GM21528 (cell line): ENCODE data around the gene CCDC78.
"Not testable (repeated sequence)": the region's sequence is repeated elsewhere in the genome, so short reads cannot be mapped to it uniquely, and the experiment has no call there.

Source experiments
- ATAC-seq: cut with Tn5 transposase; IDR thresholded peaks from one replicate; pipeline ENCODE4 v1.9.1; 2021; ENCODE audit warnings: mild to moderate bottlenecking, moderate library complexity; ENCODE audit not compliant: unreplicated experiment, low FRiP score

Gene CCDC78

GRCh38 chr16:700684-701584 is 25.3 kb downstream of the CCDC78 start:
- ATAC-seq = no peak

DNA sequence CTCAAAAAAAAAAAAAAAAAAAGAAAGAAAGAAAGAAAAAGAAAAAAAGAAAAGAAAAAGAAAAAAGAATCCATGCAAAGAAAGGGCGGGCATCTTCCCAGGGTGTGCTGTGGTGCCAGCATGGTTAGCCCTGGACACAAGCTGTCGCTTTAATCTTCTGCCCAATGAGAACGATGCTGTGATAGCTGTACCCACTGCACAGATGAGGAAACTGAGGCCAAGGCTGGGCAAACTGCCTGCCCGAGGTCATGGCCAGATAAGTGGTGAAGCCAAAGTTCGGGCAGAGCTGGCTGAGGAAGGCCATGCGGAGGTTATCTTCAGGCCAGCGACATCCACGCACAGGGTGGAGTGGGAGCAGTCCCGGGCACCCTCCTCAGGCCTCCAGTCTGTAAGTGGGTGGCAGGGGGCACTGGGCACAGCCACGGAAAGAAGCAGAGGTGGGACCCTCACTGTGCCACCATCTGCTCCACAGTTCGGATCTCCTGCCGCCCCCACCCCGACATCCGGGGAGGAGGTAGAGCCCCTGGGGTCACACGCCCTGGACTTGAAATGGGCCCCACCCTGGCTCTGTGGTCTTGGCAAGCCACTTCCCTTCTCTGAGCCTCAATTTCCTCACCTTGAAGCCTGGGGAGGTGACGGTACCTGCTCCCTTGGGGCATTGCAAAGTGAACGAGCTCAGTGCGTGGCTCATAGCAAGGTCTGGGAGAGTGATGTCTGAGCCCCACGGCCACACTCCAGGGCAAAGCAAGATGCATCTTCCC is 27.2 kb downstream of the CCDC78 start:
- ATAC-seq = no peak

DNA sequence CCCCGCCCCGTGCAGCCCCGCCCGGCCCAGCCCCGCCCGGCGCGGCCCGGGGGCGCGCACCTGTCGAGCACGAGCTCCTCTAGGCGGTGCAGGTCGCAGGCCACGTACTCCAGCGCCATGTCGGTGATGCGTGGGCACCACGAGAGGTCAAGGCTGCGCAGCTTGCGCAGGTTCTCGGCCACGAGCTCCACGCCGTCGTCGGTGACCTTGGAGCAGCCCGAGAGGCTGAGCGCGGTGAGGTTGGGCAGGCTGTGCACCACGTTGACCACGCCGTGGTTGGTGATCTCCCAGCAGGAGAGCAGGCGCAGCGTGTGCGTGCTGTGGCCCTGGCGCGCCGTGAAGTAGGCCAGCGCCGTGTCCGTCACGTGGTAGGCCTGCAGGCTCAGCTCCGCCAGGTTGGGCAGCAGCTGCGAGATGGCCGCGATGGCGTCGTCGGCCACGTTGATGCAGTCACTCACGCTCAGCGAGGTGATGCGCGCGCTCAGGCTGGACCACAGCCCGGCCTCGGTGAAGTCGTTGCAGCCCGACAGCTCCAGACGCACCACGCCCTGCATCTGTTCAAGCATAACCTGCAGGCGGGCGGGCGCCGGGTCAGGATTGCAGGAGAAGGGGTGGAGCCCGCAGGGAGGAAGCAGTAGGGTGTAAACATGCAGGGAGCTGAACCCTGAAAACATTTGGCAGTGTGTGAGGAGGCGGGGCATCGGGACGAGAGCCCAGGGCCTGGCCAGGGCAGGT is 30.7 kb downstream of the CCDC78 start:
- no peak for ATAC-seq

DNA sequence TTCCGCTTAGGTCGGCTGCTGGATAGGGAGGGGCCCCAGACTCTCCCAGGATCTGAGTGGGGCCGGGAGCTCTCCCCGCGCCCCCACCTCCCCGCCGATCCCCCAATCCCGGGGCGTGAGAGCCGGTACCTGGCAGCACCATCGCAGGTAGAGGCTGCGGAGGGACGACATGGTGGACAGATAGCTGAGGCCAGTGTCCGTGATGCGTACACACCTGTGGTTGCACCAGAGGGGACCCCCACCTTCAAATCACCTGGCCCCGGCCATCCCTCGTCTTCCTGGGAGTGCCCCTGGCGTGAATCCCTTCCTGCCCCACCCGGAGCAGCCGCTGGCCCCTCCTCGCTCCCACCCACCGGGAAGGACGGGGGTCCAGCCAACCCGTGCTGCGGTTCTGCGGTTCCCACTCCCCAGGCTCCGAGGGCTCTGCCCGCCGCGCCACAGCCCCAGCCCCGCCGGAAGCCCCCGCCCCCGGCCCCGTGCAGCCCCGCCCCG is 31.3 kb downstream of the CCDC78 start:
- ATAC-seq = no peak

DNA sequence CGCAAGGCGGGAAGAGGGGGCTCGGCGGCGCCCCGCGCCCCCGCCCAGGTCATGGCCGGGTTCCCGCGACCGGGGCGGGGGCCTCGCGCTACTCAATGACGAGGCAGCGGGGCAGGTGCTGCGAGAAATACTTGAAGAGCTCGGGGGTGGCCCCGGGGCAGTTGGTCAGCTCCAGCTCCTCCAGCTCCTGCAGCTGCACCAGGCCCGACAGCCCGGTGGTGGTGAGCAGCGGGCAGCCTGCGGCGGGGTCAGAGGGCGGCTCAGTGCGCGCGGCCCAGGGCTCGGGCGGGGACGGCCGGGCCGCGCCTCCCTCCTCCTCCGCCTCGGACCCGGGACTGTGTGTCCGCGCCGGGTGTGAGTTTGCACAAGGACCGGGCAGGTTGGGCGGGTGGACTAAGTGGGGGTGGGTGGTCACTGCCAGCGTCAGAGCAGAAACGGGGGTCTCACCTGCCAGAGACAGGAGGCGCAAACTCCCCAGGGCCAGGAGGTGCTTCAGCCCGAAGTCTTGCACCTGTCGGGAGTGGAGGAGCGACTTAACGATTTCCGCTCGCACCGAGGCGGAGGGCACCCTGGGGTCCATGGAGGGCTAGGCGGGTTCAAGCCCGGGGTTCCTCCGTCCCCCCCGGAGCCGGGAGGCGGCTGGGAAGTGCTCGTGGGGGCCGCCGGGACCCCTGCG is 31.9 kb downstream of the CCDC78 start:
- ATAC-seq = no peak

GRCh38 chr16:693766-694165 is 32.5 kb downstream of the CCDC78 start:
- ATAC-seq = no peak

DNA sequence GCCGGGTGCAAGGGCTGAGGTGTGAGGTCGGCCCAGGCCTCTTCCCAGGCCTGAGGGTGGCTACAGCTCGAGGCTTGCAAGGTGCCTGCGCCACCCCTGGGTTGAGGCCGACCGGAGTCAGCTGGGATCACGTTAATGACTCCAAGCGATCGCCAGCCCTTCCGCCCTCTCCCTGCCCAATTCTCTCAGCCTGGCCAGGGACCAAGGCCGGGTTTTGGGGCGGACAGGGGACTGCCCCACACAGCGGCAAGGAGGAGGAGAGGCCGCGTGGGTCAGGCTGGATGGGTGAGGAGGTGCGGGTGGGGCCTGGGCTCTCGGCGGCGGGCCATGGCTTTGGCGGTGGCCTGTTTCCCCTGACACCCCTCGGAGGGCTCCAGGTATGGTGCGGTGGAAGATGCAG is 32.9 kb downstream of the CCDC78 start:
- ATAC-seq = no peak

GRCh38 chr16:692356-693108 is 33.7 kb downstream of the CCDC78 start:
- ATAC-seq = no peak

DNA sequence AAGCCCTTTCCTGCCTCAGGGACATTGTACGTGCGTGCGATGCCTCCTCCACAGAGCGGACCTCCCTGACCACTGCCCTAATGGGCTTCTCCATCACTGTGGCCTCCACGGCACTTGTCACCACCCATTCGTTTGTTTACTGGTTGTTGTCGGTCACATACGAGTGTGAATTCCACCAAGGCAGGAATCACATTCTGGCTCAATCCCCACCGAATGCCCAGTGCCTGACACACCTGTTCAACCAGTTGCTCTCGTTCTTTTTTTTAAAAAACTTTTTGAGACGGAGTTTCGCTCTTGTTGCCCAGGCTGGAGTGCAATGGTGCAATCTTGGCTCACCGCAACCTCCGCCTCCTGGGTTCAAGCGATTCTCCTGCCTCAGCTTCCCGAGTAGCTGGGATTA is 35.0 kb downstream of the CCDC78 start:
- not testable (repeated sequence) for ATAC-seq

DNA sequence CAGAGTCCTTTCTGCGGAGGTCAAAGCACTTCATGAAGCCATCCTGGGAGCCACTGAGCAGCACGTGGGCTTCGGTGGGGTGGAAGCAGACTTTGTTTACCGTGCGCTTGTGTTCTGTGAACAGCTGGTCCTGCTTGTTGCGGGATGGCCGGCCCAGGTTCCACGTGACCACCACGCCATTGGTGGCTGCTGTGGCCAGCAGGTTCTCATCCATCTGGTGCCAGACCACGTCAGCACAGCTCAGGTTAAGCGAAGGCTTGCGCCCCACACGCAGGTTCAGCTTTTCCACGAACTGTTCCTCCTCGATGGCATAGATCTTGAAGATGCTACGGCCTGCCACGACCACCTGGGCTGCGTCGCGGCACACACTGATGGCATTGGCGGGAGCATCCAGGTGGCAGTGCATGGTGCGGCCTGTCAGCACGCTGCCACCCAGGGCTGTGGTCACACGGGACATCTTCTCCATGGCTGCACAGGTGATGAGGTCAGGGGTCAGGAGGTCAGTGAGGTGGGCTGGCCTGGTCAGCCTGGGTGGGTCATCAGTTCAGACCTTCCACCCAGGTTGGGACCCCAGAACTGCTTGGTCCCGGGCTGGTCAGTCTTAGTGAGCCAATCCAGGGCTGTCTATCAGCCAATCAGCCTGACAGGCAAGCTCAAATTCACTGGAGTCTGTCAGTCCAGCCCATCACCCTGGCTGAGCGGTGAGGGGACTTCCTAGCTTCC is 36.9 kb downstream of the CCDC78 start:
- no peak for ATAC-seq

GRCh38 chr16:687499-687898 is 38.7 kb downstream of the CCDC78 start:
- ATAC-seq = no peak

DNA sequence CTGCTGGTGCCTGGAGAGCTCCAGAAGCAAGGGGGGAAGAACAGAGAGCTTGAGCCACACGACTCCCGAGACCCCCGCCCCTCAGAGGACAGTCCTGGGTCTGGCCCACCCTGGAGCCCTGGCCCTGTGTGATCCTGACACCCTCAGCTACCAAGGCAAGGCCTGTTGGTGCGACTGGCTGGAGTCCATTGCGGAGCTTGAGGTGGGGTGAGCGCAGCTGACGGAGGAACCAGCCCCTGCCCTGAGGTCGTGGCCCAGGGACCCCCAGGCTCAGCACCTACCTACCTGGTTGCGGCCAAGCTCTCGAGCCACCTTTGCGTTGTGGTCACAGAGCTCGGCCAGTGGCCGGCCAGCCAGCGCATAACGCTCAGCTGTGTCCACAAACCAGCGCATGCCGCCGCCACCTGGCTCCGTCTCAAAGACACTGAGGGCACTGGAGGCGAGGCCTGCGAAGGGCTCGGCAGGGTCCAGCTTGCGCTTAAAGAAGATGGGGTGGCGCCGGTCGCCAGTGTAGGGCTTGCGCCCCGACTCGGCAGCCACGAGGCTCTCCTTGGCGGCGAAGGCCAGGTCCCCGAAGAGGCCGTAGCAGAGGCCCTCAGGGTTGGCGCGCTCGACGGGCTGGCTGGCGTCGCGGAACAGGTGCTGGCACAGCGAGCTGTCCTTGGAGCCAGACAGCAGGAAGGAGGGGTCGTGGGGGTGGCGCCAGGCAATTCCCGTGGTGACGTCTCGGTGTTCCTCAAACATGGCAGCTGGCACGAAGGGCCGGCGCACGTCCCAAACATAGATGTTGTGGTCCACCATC is 39.6 kb downstream of the CCDC78 start:
- ATAC-seq = no peak

DNA sequence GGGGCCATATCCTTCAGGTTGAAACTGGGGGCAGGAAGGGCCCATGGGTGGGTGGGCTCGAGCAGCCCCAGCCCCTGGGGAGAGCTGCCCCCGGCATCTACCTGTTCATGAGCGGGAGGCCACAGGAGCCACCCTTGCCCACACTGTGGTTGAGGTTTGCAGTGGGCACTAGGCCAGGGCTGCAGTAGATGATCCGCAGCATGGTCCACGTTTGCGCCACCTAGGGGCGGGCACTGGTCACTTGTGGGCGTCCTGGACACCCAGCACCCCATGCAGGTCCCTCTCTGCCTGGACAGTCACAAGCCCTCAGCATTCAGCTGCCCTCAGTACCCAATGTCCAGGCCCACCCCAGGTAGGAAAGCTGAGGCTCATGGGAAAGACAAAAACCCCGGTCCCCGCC is 40.3 kb downstream of the CCDC78 start:
- ATAC-seq = no peak

- no peak for ATAC-seq
These were observed 41.1 kb downstream of the CCDC78 start for GRCh38 chr16:684961-685696.

DNA sequence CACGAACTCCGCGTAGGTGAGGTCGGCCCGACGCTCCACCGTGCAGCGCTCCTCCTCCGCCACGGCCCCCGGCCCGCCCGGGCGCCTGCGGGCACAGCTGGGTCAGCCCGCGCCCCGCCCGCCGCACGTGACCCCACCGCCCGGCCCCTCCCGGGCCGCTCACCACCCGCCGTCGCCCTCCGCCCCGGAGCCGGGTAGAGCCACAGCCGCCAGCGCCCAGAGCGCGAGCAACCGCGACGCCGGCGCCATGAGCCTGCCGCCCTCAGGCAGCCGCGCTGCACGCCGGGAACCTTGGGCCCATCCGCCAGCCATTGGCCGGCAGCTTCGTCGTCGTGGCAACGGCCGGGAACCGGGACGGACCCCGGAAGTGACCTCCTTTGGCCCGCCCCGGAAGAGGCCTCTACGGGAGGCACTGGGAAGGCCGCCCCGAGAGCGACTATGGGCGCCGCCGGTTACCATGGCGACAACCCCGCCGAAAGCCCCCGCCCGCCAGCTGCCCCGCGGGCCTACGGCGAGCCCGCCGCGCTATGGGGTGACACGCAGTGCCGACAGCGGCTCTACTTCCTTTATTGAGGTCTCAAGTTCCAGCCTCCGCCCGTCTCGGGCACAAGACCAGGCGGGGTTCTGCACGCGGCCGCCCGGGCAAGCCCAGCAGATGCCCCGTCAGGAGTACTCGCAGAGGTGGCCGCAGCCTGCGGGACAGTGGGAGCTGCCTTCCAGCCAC is 42.0 kb downstream of the CCDC78 start, which contains the start of gene JMJD8:
Gene JMJD8, minus strand, starts transcription at position 264 of the 724 bp plus-strand sequence. Its CDS starts 15 bp downstream, at position 249.
- ATAC-seq = peak; percentile 50

DNA sequence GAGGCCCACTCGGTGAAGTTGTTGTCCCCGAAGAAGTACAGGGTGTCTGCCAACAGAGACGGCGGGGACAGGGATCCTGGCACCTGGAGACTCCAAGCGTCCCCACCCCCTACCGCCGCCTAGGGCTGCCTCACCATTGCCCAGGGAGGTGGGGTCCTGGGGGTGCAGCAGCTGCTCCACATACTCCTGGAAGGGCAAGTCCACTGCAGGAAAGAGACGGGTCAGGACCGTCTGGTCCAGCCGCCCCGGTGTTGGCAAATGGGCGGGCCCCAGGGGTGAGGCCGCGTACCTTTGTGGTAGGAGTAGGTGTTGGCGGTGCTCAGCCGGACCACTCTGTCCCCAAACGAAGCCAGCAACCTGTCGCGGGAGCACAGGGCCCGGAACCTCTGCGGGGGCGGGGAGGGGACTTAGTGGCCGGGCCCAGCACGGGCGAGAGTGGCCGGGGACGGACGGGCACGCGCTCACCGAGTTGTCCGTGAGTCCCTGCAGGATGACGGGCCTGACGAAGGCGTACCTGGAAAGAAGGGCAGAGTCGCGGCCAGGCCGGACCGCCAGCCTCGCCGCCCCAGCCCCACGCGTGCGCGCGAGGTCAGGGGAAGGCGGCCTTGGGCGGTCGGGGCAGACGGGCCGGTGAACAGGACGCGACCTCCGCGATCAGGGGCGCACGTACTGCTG is 42.7 kb downstream of the CCDC78 start:
- peak; percentile 2 for ATAC-seq
